GM12878 (cell line): ENCODE results near the gene CENPX. TPM values are rescaled to one million over a fixed set of nuclear protein-coding genes. Genes with fewer than 3 reads are reported as not detected.

Experiments
- ATF2 ChIP-seq: IDR thresholded peaks from 2 replicates; pipeline ENCODE4 v1.6.1; 2012; ENCODE audit warnings: low read length, inconsistent platforms
- CBX3 ChIP-seq: fragments of 200-600 bp; sonication (generic); IDR thresholded peaks from 2 replicates; pipeline ENCODE4 v1.6.1; 2016; ENCODE audit warnings: low read depth, borderline replicate concordance
- CREM ChIP-seq: IDR thresholded peaks from 2 replicates; pipeline ENCODE4 v1.6.1; 2014; ENCODE audit warnings: antibody characterized with exemption, low read depth
- E2F4 ChIP-seq: IDR thresholded peaks from 2 replicates; pipeline ENCODE4 v1.6.1; 2012; ENCODE audit warnings: low read depth, low read length, improper control_type of control experiment
- FOXK2 ChIP-seq: fragments of 450-650 bp; IDR thresholded peaks from 2 replicates; pipeline ENCODE4 v1.6.1; 2017; ENCODE audit warnings: mild to moderate bottlenecking, moderate library complexity
- MTA2 ChIP-seq: fragments of 450-650 bp; IDR thresholded peaks from 2 replicates; pipeline ENCODE4 v1.6.1; 2016; ENCODE audit warnings: low read depth, mild to moderate bottlenecking, moderate library complexity
- NBN ChIP-seq: fragments of 450-650 bp; IDR thresholded peaks from 2 replicates; pipeline ENCODE4 v1.6.1; 2016
- NFIC ChIP-seq: IDR thresholded peaks from 2 replicates; pipeline ENCODE4 v1.6.1; 2012; ENCODE audit warnings: low read depth, mild to moderate bottlenecking, inconsistent platforms, low read length, moderate library complexity
- NFYB ChIP-seq: IDR thresholded peaks from 2 replicates; pipeline ENCODE4 v1.6.1; 2011; ENCODE audit warnings: low read depth, mild to moderate bottlenecking, low read length, improper control_type of control experiment, moderate library complexity; ENCODE audit not compliant: insufficient read depth
- NR2F1 ChIP-seq: fragments of 450-650 bp; conservative IDR thresholded peaks from 2 replicates; pipeline ENCODE4 v1.6.1; 2017; ENCODE audit warnings: mild to moderate bottlenecking
- NRF1 ChIP-seq: conservative IDR thresholded peaks from 2 replicates; pipeline ENCODE4 v1.6.1; 2011; ENCODE audit warnings: mild to moderate bottlenecking, low read depth, low read length, improper control_type of control experiment
- RAD51 ChIP-seq: fragments of 450-650 bp; IDR thresholded peaks from 2 replicates; pipeline ENCODE4 v1.6.1; 2016; ENCODE audit warnings: moderate library complexity, mild to moderate bottlenecking, inconsistent platforms
- RBBP5 ChIP-seq: fragments of 200-600 bp; sonication (generic); conservative IDR thresholded peaks from 2 replicates; pipeline ENCODE4 v1.6.1; 2016
- RELB ChIP-seq: fragments of 450-650 bp; IDR thresholded peaks from 2 replicates; pipeline ENCODE4 v1.6.1; 2017; ENCODE audit warnings: low read depth, mild to moderate bottlenecking, moderate library complexity
- SKIL ChIP-seq: fragments of 450-650 bp; IDR thresholded peaks from 2 replicates; pipeline ENCODE4 v1.6.1; 2017; ENCODE audit warnings: mild to moderate bottlenecking, low read depth, inconsistent platforms; ENCODE audit not compliant: poor library complexity, severe bottlenecking
- SUZ12 ChIP-seq: fragments of 200-600 bp; sonication (generic); IDR thresholded peaks from one replicate; pipeline ENCODE4 v1.6.1; 2018; ENCODE audit warnings: antibody characterized with exemption, mild to moderate bottlenecking; ENCODE audit not compliant: unreplicated experiment
- ZBTB11 ChIP-seq: fragments of 450-650 bp; formaldehyde crosslinking; IDR thresholded peaks from 2 replicates; pipeline ENCODE4 v1.5.0; 2022; ENCODE audit warnings: mild to moderate bottlenecking, missing genetic modification characterization
- ZBTB33 ChIP-seq: fragments of 450-650 bp; IDR thresholded peaks from 2 replicates; pipeline ENCODE4 v1.6.1; 2017; ENCODE audit warnings: mild to moderate bottlenecking
- polyA plus RNA-seq, 11 experiments: library from polyadenylated mRNA; depleted of rRNA in 4 of 11; unstranded in 6 of 11; stranded (reverse) in 5 of 11; fragments of >200 nt; fragmentation: Nextera tagmentation in 4 of 11; fragmentation: Illumina TruSeq in 1 of 11; extraction: Ambion mirVana in 4 of 11; extraction: Trizol in 1 of 11; gene quantifications; 1 replicate in 1 of 11; 2 replicates in 10 of 11; pipeline versions ENCODE4 v1.2.1 to v1.2.3, GENCODE V29; 2011 to 2016; ENCODE audit warnings: inconsistent platforms in 2 of 11, missing spikeins in 2 of 11, low read depth in 1 of 11
- total RNA-seq, 4 experiments: library from RNA; depleted of rRNA in 3 of 4; stranded (reverse); fragments of >200 nt in 3 of 4; fragmentation: Illumina TruSeq in 1 of 4; extraction: Trizol in 1 of 4; gene quantifications; 2 replicates each; pipeline versions ENCODE4 v1.2.1 to v1.2.3, GENCODE V29; 2013 to 2021

The CENPX gene
- total and polyA plus RNA-seq, 10 of the 15 experiments (the other 5 are each of a cell fraction or from before 2014, with no cell fraction given), result 11.7 to 182 (median 71.9) TPM

GRCh38 chr17:82051776-82052637, 29.3 kb upstream of the CENPX start, which contains the start of the genes GPS1 and RFNG (continued):
- TF ChIP-seq RELB (no peak), NBN (no peak), NR2F1 (peak; percentile 58), SUZ12 (no peak), RAD51 (no peak), RBBP5 (no peak), SKIL (no peak), NFYB (no peak), ZBTB11 (CRISPR knock-in tag) (no peak), NFIC (no peak), ATF2 (no peak), CBX3 (no peak), CREM (peak; percentile 39; the same call in 1 of the 2 replicates), FOXK2 (no peak), E2F4 (no peak), NRF1 (no peak), ZBTB33 (no peak), MTA2 (no peak)
